ENCODE data around the gene CORO1C. TPM values are rescaled to one million over a fixed set of nuclear protein-coding genes. Genes with fewer than 3 reads are reported as not detected.

Gene CORO1C
- total RNA-seq, 4 donors from 2014 or later: 221 to 441 (median 315) TPM

DNA sequence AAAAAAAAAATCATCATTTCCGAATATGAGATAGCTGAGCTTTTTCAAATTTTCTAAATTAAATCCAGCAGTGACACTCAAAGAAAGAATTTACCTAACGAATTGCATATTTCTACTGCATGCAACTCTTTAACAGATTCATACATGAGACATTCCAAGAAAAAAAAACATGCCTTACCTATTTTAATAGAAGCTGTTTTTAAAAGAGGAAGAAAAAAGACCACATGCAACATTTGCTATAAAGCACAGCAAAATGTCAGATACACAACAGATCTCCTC is 18.5 kb downstream of the CORO1C start:
- TF ChIP-seq POLR2AphosphoS5 (IDR thresholded peaks at IDR 0.05) (no peak), EP300 (IDR thresholded peaks at IDR 0.05) (no peak), POLR2A (IDR thresholded peaks at IDR 0.05; ENCODE audit: low read depth) (no peak)
- TF ChIP-seq, protein P1, sequence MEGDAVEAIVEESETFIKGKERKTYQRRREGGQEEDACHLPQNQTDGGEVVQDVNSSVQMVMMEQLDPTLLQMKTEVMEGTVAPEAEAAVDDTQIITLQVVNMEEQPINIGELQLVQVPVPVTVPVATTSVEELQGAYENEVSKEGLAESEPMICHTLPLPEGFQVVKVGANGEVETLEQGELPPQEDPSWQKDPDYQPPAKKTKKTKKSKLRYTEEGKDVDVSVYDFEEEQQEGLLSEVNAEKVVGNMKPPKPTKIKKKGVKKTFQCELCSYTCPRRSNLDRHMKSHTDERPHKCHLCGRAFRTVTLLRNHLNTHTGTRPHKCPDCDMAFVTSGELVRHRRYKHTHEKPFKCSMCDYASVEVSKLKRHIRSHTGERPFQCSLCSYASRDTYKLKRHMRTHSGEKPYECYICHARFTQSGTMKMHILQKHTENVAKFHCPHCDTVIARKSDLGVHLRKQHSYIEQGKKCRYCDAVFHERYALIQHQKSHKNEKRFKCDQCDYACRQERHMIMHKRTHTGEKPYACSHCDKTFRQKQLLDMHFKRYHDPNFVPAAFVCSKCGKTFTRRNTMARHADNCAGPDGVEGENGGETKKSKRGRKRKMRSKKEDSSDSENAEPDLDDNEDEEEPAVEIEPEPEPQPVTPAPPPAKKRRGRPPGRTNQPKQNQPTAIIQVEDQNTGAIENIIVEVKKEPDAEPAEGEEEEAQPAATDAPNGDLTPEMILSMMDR (IDR thresholded peaks at IDR 0.05): no peak
- peak overlapping the region; percentile 48 to 66 (median 62) for H3K27ac ChIP-seq (replicated peaks in 1 of 4)
- peaks cover 50 to 98% (median 92%) of the 10 kb centered on the region in 4 donors for H3K4me1 ChIP-seq

DNA sequence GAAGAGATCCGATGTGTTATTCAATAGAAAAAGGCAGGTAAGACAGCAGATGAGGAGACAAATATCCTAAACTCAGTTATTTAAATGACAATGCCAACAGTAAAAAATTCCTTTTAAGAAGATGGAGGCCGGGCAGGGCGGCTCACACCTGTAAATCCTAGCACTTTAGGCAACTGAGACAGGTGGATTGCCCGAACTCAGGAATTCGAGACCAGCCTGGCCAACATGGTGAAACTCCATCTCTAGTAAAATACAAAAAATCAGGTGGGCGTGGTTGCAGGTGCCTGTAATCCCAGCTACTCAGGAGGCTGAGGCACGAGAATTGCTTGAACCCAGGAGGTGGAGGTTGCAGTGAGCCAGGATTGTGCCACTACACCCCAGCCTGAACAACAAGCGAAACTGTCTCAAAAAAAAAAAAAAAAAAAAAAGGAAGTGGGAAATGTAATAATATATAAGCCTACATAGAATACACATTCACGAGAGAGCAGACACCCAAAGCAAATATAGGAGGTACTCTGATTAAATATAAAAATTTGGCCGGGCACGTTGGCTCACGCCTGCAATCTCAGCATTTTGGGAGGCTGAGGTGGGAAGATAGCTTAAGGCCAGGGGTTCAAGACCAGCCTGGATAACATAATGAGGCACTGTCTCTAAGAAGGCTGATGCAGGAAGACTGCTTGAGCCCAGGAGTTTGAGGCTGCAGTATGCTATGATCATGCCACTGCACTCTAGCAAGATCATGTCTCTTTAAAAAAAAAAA is 19.0 kb downstream of the CORO1C start:
- DNase-seq (ENCODE audit: extremely low spot score): no peak
- WGBS: 62% methylated on average over 12 of the region's 12 CpGs

More for the DNA sequence above, 18.5 kb downstream of the CORO1C start:
- WGBS: 10% methylated on average over 2 of the region's 2 CpGs
- Histone ChIP-seq H3K4me3 (peak overlapping the region in 1 of 4 donors; percentile 16), H3K9me3 (no peaks in the 10 kb centered on the region), H3K36me3 (peaks cover 0 to 10% (median 2%) of the 10 kb centered on the region in 4 donors), H3K27me3 (no peaks in the 10 kb centered on the region)
- intact Hi-C loops (cut with DNase I): no loop called here
- DNase-seq (ENCODE audit: extremely low spot score): no peak

DNA sequence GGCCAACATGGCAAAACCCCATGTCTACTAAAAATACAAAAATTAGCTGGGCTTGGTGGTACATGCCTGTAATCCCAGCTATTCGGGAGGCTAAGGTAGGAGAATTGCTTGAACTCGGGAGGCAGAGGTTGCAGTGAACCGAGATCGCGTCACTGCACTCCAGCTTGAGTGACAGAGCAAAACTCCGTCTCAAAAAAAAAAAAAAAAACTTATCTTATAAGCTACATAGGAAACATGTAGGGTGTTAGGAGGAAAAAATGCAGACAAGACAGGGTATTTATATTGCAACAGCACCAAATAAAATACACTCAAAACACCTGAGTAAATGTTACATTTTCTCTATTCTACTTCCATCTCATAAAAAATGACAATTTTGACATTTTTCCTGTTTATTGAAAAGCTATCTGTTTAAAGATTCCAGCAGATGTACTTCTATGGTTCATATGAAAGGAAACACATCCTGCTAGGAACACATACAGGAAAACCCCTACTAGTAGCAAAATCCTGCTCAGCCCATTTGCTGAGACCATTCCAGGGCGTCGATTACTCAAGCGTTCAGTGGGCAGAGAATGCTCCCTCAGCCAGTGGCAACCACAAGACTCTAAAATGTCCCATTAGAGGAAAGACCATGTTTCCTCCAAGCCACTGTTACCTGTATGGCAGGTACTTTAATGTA is 19.7 kb downstream of the CORO1C start:
- no peaks in the 10 kb centered on the region for H3K27me3 ChIP-seq
- TF ChIP-seq EP300 (IDR thresholded peaks at IDR 0.05) (no peak), POLR2A (IDR thresholded peaks at IDR 0.05; ENCODE audit: low read depth) (no peak), POLR2AphosphoS5 (IDR thresholded peaks at IDR 0.05) (no peak)
- TF ChIP-seq, protein P1 (IDR thresholded peaks at IDR 0.05): no peak
- H3K4me3 ChIP-seq: no peak overlapping the region
- H3K9me3 ChIP-seq: no peaks in the 10 kb centered on the region
- no peak for DNase-seq (ENCODE audit: extremely low spot score)
- H3K36me3 ChIP-seq: no peaks in the 10 kb centered on the region
- peaks cover 41 to 97% (median 91%) of the 10 kb centered on the region in 4 donors for H3K4me1 ChIP-seq
- intact Hi-C loops (cut with DNase I): no loop called here
- H3K27ac ChIP-seq (replicated peaks in 1 of 4): peak overlapping the region; percentile 44 to 66 (median 54)
- WGBS: 63% methylated on average over 9 of the region's 9 CpGs

More for the DNA sequence above, 19.0 kb downstream of the CORO1C start:
- Histone ChIP-seq H3K27ac (replicated peaks in 1 of 4) (peak overlapping the region; percentile 44 to 66 (median 54)), H3K4me1 (peaks cover 49 to 97% (median 91%) of the 10 kb centered on the region in 4 donors), H3K9me3 (no peaks in the 10 kb centered on the region), H3K27me3 (no peaks in the 10 kb centered on the region), H3K4me3 (no peak overlapping the region), H3K36me3 (peaks cover 0 to 7% (median 2%) of the 10 kb centered on the region in 4 donors)
- intact Hi-C loops (cut with DNase I): no loop called here
- TF ChIP-seq, protein P1 (IDR thresholded peaks at IDR 0.05): no peak
- no peak for TF ChIP-seq POLR2AphosphoS5 (IDR thresholded peaks at IDR 0.05)
- TF ChIP-seq POLR2A (IDR thresholded peaks at IDR 0.05; ENCODE audit: low read depth): no peak
- TF ChIP-seq EP300 (IDR thresholded peaks at IDR 0.05): no peak

DNA sequence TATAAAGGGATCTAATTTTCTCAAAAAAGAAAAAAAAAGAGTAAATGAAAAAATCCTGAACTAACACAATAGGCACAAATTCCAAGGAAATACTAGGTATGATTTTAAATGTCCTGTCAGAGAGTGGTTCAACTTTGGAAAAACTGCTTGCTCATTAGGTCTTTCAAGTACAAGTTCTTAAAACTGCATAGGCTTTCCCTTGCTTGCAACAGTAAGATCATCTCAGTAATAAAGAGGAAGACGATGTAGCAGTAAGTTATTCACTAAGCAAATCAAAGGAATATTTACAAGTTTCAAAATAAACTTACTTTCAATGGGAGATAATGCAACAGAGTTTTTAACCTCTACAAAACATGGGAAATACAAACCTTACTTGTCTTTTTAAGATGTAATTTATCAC is 21.6 kb downstream of the CORO1C start:
- WGBS: 15% methylated on average over 1 of the region's 1 CpG
- Histone ChIP-seq H3K4me3 (no peak overlapping the region), H3K36me3 (no peaks in the 10 kb centered on the region), H3K9me3 (no peaks in the 10 kb centered on the region), H3K27me3 (no peaks in the 10 kb centered on the region), H3K4me1 (peaks cover 29 to 96% (median 92%) of the 10 kb centered on the region in 4 donors), H3K27ac (replicated peaks in 1 of 4) (peak overlapping the region in 2 of 4 donors; percentile 34 to 53)
- no peak for DNase-seq (ENCODE audit: extremely low spot score)
- TF ChIP-seq, protein P1 (IDR thresholded peaks at IDR 0.05): no peak
- TF ChIP-seq EP300 (IDR thresholded peaks at IDR 0.05): no peak
- TF ChIP-seq POLR2AphosphoS5 (IDR thresholded peaks at IDR 0.05): no peak
- no peak for TF ChIP-seq POLR2A (IDR thresholded peaks at IDR 0.05; ENCODE audit: low read depth)
- intact Hi-C loops (cut with DNase I): no loop called here
